HEK293 (cell line): ENCODE measurements around the gene TM9SF1.

Experiments used
- ZNF121 ChIP-seq: fragments of 450-650 bp; formaldehyde crosslinking; IDR thresholded peaks from 2 replicates; pipeline ENCODE4 v1.5.1; 2016; ENCODE audit warnings: missing biosample characterization, missing genetic modification characterization
- ZNF174 ChIP-seq: fragments of 450-650 bp; formaldehyde crosslinking; IDR thresholded peaks from 2 replicates; pipeline ENCODE4 v1.5.0; 2017; ENCODE audit warnings: missing biosample characterization, mild to moderate bottlenecking, missing genetic modification characterization
- ZNF596 ChIP-seq: fragments of 450-650 bp; IDR thresholded peaks from 2 replicates; pipeline ENCODE4 v1.5.0; 2018; ENCODE audit warnings: missing biosample characterization, mild to moderate bottlenecking, missing genetic modification characterization, moderate library complexity
- ZNF624 ChIP-seq: fragments of 450-650 bp; formaldehyde crosslinking; IDR thresholded peaks from 2 replicates; pipeline ENCODE4 v1.5.1; 2017; ENCODE audit warnings: missing biosample characterization, missing genetic modification characterization
- ZNF747 ChIP-seq: fragments of 450-650 bp; formaldehyde crosslinking; IDR thresholded peaks from 2 replicates; pipeline ENCODE4 v1.5.1; 2016; ENCODE audit warnings: missing biosample characterization, missing genetic modification characterization
- ZNF776 ChIP-seq: fragments of 450-650 bp; formaldehyde crosslinking; IDR thresholded peaks from 2 replicates; pipeline ENCODE4 v1.5.0; 2017; ENCODE audit warnings: missing biosample characterization, missing genetic modification characterization, borderline replicate concordance
- TF ChIP-seq, protein P1 (sequence below): fragments of 450-650 bp; formaldehyde crosslinking; IDR thresholded peaks from 2 replicates; pipeline ENCODE4 v1.5.1; 2016; ENCODE audit warnings: missing biosample characterization, missing genetic modification characterization
- TF ChIP-seq, protein P2 (sequence below): fragments of 450-650 bp; formaldehyde crosslinking; IDR thresholded peaks from 2 replicates; pipeline ENCODE4 v1.5.1; 2016; ENCODE audit warnings: missing biosample characterization, missing genetic modification characterization, borderline replicate concordance

DNA sequence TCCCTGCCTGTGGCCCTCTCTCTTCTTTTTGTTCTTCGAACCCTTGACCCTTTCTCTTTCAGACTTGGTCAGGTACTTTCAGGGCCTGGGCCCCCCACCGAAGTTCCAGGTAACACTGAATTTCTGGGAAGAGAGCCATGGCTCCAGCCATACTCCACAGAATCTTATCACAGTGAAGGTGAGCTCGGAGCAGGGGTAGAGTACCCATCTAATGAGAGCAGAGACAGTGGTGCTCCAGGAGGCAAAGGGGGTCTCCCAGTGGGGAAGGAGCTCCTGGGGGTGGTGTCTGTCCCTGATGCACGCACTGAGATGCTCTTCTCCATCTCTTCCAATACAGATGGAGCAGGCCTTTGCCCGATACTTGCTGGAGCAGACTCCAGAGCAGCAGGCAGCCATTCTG lies 29.5 kb downstream of the TM9SF1 start:
- TF ChIP-seq, protein P1, sequence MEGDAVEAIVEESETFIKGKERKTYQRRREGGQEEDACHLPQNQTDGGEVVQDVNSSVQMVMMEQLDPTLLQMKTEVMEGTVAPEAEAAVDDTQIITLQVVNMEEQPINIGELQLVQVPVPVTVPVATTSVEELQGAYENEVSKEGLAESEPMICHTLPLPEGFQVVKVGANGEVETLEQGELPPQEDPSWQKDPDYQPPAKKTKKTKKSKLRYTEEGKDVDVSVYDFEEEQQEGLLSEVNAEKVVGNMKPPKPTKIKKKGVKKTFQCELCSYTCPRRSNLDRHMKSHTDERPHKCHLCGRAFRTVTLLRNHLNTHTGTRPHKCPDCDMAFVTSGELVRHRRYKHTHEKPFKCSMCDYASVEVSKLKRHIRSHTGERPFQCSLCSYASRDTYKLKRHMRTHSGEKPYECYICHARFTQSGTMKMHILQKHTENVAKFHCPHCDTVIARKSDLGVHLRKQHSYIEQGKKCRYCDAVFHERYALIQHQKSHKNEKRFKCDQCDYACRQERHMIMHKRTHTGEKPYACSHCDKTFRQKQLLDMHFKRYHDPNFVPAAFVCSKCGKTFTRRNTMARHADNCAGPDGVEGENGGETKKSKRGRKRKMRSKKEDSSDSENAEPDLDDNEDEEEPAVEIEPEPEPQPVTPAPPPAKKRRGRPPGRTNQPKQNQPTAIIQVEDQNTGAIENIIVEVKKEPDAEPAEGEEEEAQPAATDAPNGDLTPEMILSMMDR (tag by site-specific recombination) = no peak
- no peak for TF ChIP-seq ZNF596 (tag by site-specific recombination)
- no peak for TF ChIP-seq ZNF776
- TF ChIP-seq ZNF174 (tag by site-specific recombination) = no peak
- TF ChIP-seq ZNF121 (tag by site-specific recombination) = no peak
- TF ChIP-seq ZNF747 (tag by site-specific recombination) = no peak
- no peak for TF ChIP-seq ZNF624 (tag by site-specific recombination)
- TF ChIP-seq, protein P2, sequence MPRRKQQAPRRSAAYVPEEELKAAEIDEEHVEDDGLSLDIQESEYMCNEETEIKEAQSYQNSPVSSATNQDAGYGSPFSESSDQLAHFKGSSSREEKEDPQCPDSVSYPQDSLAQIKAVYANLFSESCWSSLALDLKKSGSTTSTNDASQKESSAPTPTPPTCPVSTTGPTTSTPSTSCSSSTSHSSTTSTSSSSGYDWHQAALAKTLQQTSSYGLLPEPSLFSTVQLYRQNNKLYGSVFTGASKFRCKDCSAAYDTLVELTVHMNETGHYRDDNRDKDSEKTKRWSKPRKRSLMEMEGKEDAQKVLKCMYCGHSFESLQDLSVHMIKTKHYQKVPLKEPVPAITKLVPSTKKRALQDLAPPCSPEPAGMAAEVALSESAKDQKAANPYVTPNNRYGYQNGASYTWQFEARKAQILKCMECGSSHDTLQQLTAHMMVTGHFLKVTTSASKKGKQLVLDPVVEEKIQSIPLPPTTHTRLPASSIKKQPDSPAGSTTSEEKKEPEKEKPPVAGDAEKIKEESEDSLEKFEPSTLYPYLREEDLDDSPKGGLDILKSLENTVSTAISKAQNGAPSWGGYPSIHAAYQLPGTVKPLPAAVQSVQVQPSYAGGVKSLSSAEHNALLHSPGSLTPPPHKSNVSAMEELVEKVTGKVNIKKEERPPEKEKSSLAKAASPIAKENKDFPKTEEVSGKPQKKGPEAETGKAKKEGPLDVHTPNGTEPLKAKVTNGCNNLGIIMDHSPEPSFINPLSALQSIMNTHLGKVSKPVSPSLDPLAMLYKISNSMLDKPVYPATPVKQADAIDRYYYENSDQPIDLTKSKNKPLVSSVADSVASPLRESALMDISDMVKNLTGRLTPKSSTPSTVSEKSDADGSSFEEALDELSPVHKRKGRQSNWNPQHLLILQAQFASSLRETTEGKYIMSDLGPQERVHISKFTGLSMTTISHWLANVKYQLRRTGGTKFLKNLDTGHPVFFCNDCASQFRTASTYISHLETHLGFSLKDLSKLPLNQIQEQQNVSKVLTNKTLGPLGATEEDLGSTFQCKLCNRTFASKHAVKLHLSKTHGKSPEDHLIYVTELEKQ (tag by site-specific recombination) = no peak
